HepG2 (cell line): ENCODE data around the gene PHKB. TPM values are rescaled to one million over a fixed set of nuclear protein-coding genes. Genes with fewer than 3 reads are reported as not detected.
A peak's percentile ranks its signal among the peaks of the same experiment; 100 is the strongest.

Experiments
- ATAC-seq: fragments of 200-7000 bp; cut with Tn5 transposase; 3 replicates; pipeline ENCODE4 v1.9.1; 2020; ENCODE audit warnings: mild to moderate bottlenecking, moderate library complexity
- BruUV-seq: library from RNA; stranded (reverse); fragments of 400-500 nt; replicated peaks from 2 replicates; lab custom pipeline; 2021; lab: Mats Ljungman, UMichigan
- CTCF ChIA-PET: fragments of 300-600 bp; formaldehyde crosslinking; extraction: SDS; loops from one replicate; lab custom pipeline; 2021; ENCODE audit warnings: low total read pairs, inconsistent platforms, low intra/inter-chr PET ratio; lab: Yijun Ruan, JAX
- POLR2A ChIA-PET: fragments of 350-600 bp; sonication (Branson Sonifier 250); formaldehyde crosslinking; loops from one replicate; lab custom pipeline; 2020; ENCODE audit warnings: antibody characterized with exemption, inconsistent platforms; lab: Yijun Ruan, JAX
- DNase-seq: peaks from one replicate; pipeline ENCODE4 v3.0.0-alpha.2; 2015; ENCODE audit warnings: low spot score
- FAIRE-seq: peaks from 3 replicates; lab custom pipeline; 2011; peaks lifted over from hg19 to GRCh38; lab: Jason Lieb, UNC
- H2AFZ ChIP-seq: one replicate; pipeline ENCODE4 v1.6.1; 2011; ENCODE audit warnings: low read length, inconsistent platforms
- H3K27ac ChIP-seq: fragments of 300-600 bp; 3 replicates; pipeline ENCODE4 v1.8.0; 2011; ENCODE audit warnings: mixed run types, mild to moderate bottlenecking, mixed read lengths, low read length, inconsistent platforms; ENCODE audit not compliant: insufficient read depth; ENCODE audit errors: extremely low read length
- H3K27me3 ChIP-seq, 2 experiments: fragments of 200-600 bp in 1 of 2; 2 replicates in 1 of 2; 3 replicates in 1 of 2; pipeline versions ENCODE4 v1.6.0 to v1.8.0; 2011; ENCODE audit warnings: low read length in 2 of 2, mild to moderate bottlenecking in 2 of 2, moderate library complexity in 2 of 2, inconsistent platforms in 1 of 2; ENCODE audit not compliant: insufficient read depth in 2 of 2, control insufficient read depth in 1 of 2
- H3K36me3 ChIP-seq, 2 experiments: fragments of 200-600 bp in 1 of 2; replicated peaks in 1 of 2; 2 replicates in 1 of 2; 3 replicates in 1 of 2; pipeline versions ENCODE4 v1.5.1 to v1.8.0; 2011; ENCODE audit warnings: low read length in 2 of 2, inconsistent platforms in 1 of 2; ENCODE audit not compliant: insufficient read depth in 2 of 2, control insufficient read depth in 1 of 2
- H3K4me1 ChIP-seq: 2 replicates; pipeline ENCODE4 v1.5.1; 2012; ENCODE audit warnings: low read length, inconsistent platforms; ENCODE audit not compliant: insufficient read depth
- H3K4me2 ChIP-seq: 2 replicates; pipeline ENCODE4 v1.6.0; 2011; ENCODE audit warnings: low read depth, low read length, inconsistent platforms
- H3K4me3 ChIP-seq, 3 experiments: fragments of 200-600 bp in 1 of 3; sonication (generic), shearing (Covaris generic) in 1 of 3; replicated peaks in 1 of 3; 2 replicates each; pipeline ENCODE4 v1.5.1; 2011 to 2016; ENCODE audit warnings: low read length in 3 of 3, inconsistent platforms in 2 of 3, low read depth in 2 of 3, mild to moderate bottlenecking in 2 of 3, control low read depth in 1 of 3, mixed read lengths in 1 of 3; ENCODE audit not compliant: insufficient read depth in 1 of 3
- H3K79me2 ChIP-seq: one replicate; pipeline ENCODE4 v1.6.1; 2011; ENCODE audit warnings: low read length, inconsistent platforms; ENCODE audit not compliant: insufficient read depth
- H3K9ac ChIP-seq: 2 replicates; pipeline ENCODE4 v1.6.0; 2011; ENCODE audit warnings: mild to moderate bottlenecking, low read depth, low read length, inconsistent platforms; ENCODE audit not compliant: insufficient read depth
- H3K9me3 ChIP-seq: 2 replicates; pipeline ENCODE4 v1.5.1; 2012; ENCODE audit warnings: mild to moderate bottlenecking, low read length
- H4K20me1 ChIP-seq: 2 replicates; pipeline ENCODE4 v1.6.0; 2011; ENCODE audit warnings: inconsistent platforms, mild to moderate bottlenecking, low read length, moderate library complexity; ENCODE audit not compliant: insufficient read depth
- ATF2 ChIP-seq: sonication (generic); formaldehyde crosslinking; IDR thresholded peaks from 2 replicates; pipeline ENCODE4 v1.4.0; 2020; ENCODE audit warnings: missing genetic modification reagents
- DDIT3 ChIP-seq: sonication (generic); formaldehyde crosslinking; IDR thresholded peaks from 2 replicates; pipeline ENCODE4 v1.4.0; 2020; ENCODE audit warnings: mild to moderate bottlenecking, missing genetic modification reagents
- DNMT3B ChIP-seq: conservative IDR thresholded peaks from 2 replicates; pipeline ENCODE4 v1.6.1; 2016; ENCODE audit warnings: missing biosample characterization, control low read depth
- ELF4 ChIP-seq: sonication (generic); formaldehyde crosslinking; IDR thresholded peaks from 2 replicates; pipeline ENCODE4 v1.5.0; 2020; ENCODE audit warnings: missing genetic modification reagents, mild to moderate bottlenecking, moderate library complexity, borderline replicate concordance
- GABPB1 ChIP-seq: IDR thresholded peaks from 2 replicates; pipeline ENCODE4 v1.6.1; 2016; ENCODE audit warnings: mild to moderate bottlenecking, missing genetic modification reagents, moderate library complexity, missing compliant biosample characterization
- HDAC1 ChIP-seq: sonication (generic); formaldehyde crosslinking; IDR thresholded peaks from 2 replicates; pipeline ENCODE4 v1.5.1; 2020; ENCODE audit warnings: mild to moderate bottlenecking, missing genetic modification reagents
- HMGA1 ChIP-seq: sonication (generic); formaldehyde crosslinking; conservative IDR thresholded peaks from 2 replicates; pipeline ENCODE4 v1.4.0; 2020; ENCODE audit warnings: missing genetic modification reagents
- HNRNPLL ChIP-seq: fragments of 200-400 bp; formaldehyde crosslinking; IDR thresholded peaks from 2 replicates; pipeline ENCODE4 v1.6.1; 2017; ENCODE audit warnings: mild to moderate bottlenecking, low read depth, low read length; ENCODE audit not compliant: poor library complexity, severe bottlenecking
- HOXD1 ChIP-seq: sonication (generic); formaldehyde crosslinking; IDR thresholded peaks from 2 replicates; pipeline ENCODE4 v1.5.0; 2020; ENCODE audit warnings: missing genetic modification reagents
- KDM6A ChIP-seq: IDR thresholded peaks from 2 replicates; pipeline ENCODE4 v1.6.1; 2016; ENCODE audit warnings: low read depth
- MEIS2 ChIP-seq: sonication (generic); formaldehyde crosslinking; IDR thresholded peaks from 2 replicates; pipeline ENCODE4 v1.9.0; 2021; ENCODE audit warnings: mild to moderate bottlenecking, missing genetic modification reagents
- SATB2 ChIP-seq: sonication (generic); formaldehyde crosslinking; IDR thresholded peaks from 2 replicates; pipeline ENCODE4 v1.5.0; 2020; ENCODE audit warnings: missing genetic modification reagents
- SMC3 ChIP-seq: IDR thresholded peaks from 2 replicates; pipeline ENCODE4 v1.6.1; 2011; ENCODE audit warnings: low read length, improper control_type of control experiment
- SRSF4 ChIP-seq: fragments of 200-400 bp; formaldehyde crosslinking; IDR thresholded peaks from one replicate; pipeline ENCODE4 v1.6.1; 2018; ENCODE audit warnings: mild to moderate bottlenecking, low read depth, low read length, moderate library complexity; ENCODE audit not compliant: poor library complexity, severe bottlenecking
- TCF7L2 ChIP-seq: IDR thresholded peaks from 2 replicates; pipeline ENCODE4 v1.6.1; 2011; ENCODE audit warnings: mild to moderate bottlenecking, low read depth, low read length, moderate library complexity
- USF2 ChIP-seq, 2 experiments: sonication (generic) in 1 of 2; formaldehyde crosslinking in 1 of 2; IDR thresholded peaks; 2 replicates each; pipeline versions ENCODE4 v1.5.1 to v1.6.1; 2011 to 2020; ENCODE audit warnings: borderline replicate concordance in 1 of 2, low read depth in 1 of 2, low read length in 1 of 2, mild to moderate bottlenecking in 1 of 2, missing genetic modification reagents in 1 of 2, moderate library complexity in 1 of 2
- ZFP82 ChIP-seq: sonication (generic); formaldehyde crosslinking; IDR thresholded peaks from 2 replicates; pipeline ENCODE4 v1.5.1; 2020; ENCODE audit warnings: mild to moderate bottlenecking, missing genetic modification reagents, borderline replicate concordance
- ZKSCAN5 ChIP-seq: sonication (generic); formaldehyde crosslinking; IDR thresholded peaks from 2 replicates; pipeline ENCODE4 v1.5.1; 2020; ENCODE audit warnings: mild to moderate bottlenecking, missing genetic modification reagents
- ZNF747 ChIP-seq: sonication (generic); formaldehyde crosslinking; IDR thresholded peaks from 2 replicates; pipeline ENCODE4 v1.8.1; 2023; ENCODE audit warnings: missing genetic modification reagents, mild to moderate bottlenecking, borderline replicate concordance
- ZNF761 ChIP-seq: sonication (generic); formaldehyde crosslinking; conservative IDR thresholded peaks from 2 replicates; pipeline ENCODE4 v1.4.0; 2020; ENCODE audit warnings: mild to moderate bottlenecking, missing genetic modification reagents
- WGBS: methylation state at CpG from one replicate; pipeline ENCODE4 v1.1.6; 2017; ENCODE audit warnings: low lambda C conversion rate; 5-methylcytosine and 5-hydroxymethylcytosine counted together
- in situ Hi-C: cut with HindIII; loops from 2 replicates; pipeline ENCODE4 v1.10.0; 2017; ENCODE audit warnings: low pct_unique_long_range_greater_than_20kb; ENCODE audit not compliant: extremely low pct_ligation_motif_present
- intact Hi-C: fragments of 100-400 bp; cut with micrococcal nuclease; formaldehyde crosslinking; loops from one replicate; pipeline ENCODE4 v1.10.0; 2022; ENCODE audit not compliant: unreplicated experiment
- polyA plus RNA-seq, 8 experiments: library from polyadenylated mRNA; depleted of rRNA in 3 of 8; stranded (reverse) in 7 of 8; unstranded in 1 of 8; fragments of >200 nt; fragmentation: Illumina TruSeq in 4 of 8; extraction: Trizol in 4 of 8; gene quantifications; 2 replicates each; pipeline versions ENCODE4 v1.2.1 to v1.2.3, GENCODE V29; 2011 to 2016; ENCODE audit warnings: low read depth in 4 of 8, missing spikeins in 1 of 8, mixed read lengths in 1 of 8; ENCODE audit not compliant: insufficient read depth in 1 of 8
- total RNA-seq, 5 experiments: library from RNA; depleted of rRNA; stranded (reverse); fragments of >200 nt; fragmentation: Illumina TruSeq; extraction: Trizol; gene quantifications; 2 replicates each; pipeline ENCODE4 v1.2.3, GENCODE V29; 2016; ENCODE audit warnings: low read depth in 1 of 5

The PHKB gene
- total and polyA plus RNA-seq, 2 of the 13 experiments (the other 11 are each of a cell fraction or from before 2014, with no cell fraction given), result 66.0 to 80.8 TPM

GRCh38 chr16:47725188-47725695, 264.1 kb downstream of the PHKB start:
- Histone ChIP-seq H4K20me1 (no peaks in the 10 kb centered on the region), H3K27ac (no peak overlapping the region), H3K4me1 (no peaks in the 10 kb centered on the region), H3K9ac (no peak overlapping the region), H3K4me3 (no peak overlapping the region), H3K27me3 (0 out of 5 replicates have a peak, but pooled peaks cover 0 to 9% of the 10 kb centered on the region in 2 experiments), H3K9me3 (no peaks in the 10 kb centered on the region), H3K36me3 (no peaks in the 10 kb centered on the region), H3K4me2 (no peak overlapping the region), H3K79me2 (no peaks in the 10 kb centered on the region), H2AFZ (no peak overlapping the region)
- BruUV-seq, result no TSS peak
- ChIA-PET CTCF (no interaction called here), POLR2A (no interaction called here)
- TF ChIP-seq ELF4 (CRISPR knock-in tag) (no peak), ATF2 (no peak), KDM6A (CRISPR knock-in tag) (no peak), ZNF747 (CRISPR knock-in tag) (no peak), USF2 (IDR thresholded peaks at IDR 0.05; ENCODE audit: low read depth, low read length) (no peak), USF2 (CRISPR knock-in tag; IDR thresholded peaks at IDR 0.05; ENCODE audit: borderline replicate concordance) (no peak), HMGA1 (no peak), SATB2 (CRISPR knock-in tag) (no peak), DDIT3 (CRISPR knock-in tag) (no peak), HOXD1 (CRISPR knock-in tag) (no peak), HNRNPLL (no peak), ZNF761 (CRISPR knock-in tag) (no peak), GABPB1 (CRISPR knock-in tag) (no peak), SMC3 (no peak), ZFP82 (CRISPR knock-in tag) (no peak), DNMT3B (CRISPR knock-in tag) (no peak), ZKSCAN5 (CRISPR knock-in tag) (no peak), TCF7L2 (no peak), SRSF4 (no peak), HDAC1 (CRISPR knock-in tag) (no peak), MEIS2 (CRISPR knock-in tag) (no peak)
- intact Hi-C loops (no loop called here), in situ Hi-C loops (no loop called here)
- ATAC-seq (peak; percentile 53; the same call in 2 of the 3 replicates), DNase-seq (no peak), FAIRE-seq (no peak)
- 68% methylated on average over 9 of the region's 9 CpGs for WGBS
